NCI-H2107 (cell line): ENCODE data around the gene FGF14.

Experiments
- DNase-seq: peaks from one replicate; lab custom pipeline; 2025; lab: John Stamatoyannopoulos, UW

FGF14 gene

DNA sequence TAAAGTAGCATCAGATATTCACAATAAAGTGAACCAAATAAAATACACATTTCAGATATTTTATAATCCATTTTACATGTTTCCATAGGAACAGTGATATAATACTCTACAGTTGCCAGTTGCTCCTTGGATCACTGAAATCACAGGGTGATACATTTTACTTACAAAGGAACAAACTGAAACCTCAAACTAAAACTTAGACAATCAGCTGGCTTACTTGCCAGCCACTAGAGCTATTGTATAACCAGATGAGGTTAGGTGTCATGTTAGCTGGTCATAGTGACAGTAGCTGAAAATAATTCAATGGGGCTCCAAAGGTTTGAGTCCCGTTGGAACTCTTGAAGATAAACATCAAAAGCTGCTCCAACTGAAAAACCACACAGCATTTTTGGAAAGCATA is 674.7 kb downstream of the FGF14 start:
- no peak for DNase-seq

DNA sequence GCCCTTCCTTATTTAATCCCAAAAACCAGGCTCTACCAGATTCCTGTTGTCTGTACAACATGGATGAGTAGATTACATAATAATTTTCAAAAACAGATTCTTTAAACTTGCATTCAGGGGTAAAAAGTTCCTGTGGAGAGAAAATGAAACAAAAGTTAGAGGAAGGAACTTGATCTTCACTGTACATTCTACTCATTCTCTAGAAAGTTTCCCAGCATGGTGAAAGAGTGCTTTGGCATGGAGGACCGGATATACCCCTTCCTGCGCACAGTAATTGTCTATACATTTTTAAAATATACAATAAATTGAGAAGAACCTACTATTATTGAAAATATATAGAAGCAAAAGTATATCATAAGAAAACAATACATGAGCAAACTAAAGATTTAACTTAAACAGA is 675.2 kb downstream of the FGF14 start:
- no peak for DNase-seq

- no peak for DNase-seq
These were observed 683.4 kb downstream of the FGF14 start for GRCh38 chr13:101718496-101718895.

GRCh38 chr13:101717353-101717752 is 684.5 kb downstream of the FGF14 start:
- no peak for DNase-seq

GRCh38 chr13:101714195-101714594 is 687.7 kb downstream of the FGF14 start:
- no peak for DNase-seq

- DNase-seq: no peak
These were observed 689.9 kb downstream of the FGF14 start for GRCh38 chr13:101712026-101712348.

GRCh38 chr13:101711307-101712025 is 690.4 kb downstream of the FGF14 start:
- no peak for DNase-seq

GRCh38 chr13:101709952-101710351 is 691.9 kb downstream of the FGF14 start:
- no peak for DNase-seq

DNA sequence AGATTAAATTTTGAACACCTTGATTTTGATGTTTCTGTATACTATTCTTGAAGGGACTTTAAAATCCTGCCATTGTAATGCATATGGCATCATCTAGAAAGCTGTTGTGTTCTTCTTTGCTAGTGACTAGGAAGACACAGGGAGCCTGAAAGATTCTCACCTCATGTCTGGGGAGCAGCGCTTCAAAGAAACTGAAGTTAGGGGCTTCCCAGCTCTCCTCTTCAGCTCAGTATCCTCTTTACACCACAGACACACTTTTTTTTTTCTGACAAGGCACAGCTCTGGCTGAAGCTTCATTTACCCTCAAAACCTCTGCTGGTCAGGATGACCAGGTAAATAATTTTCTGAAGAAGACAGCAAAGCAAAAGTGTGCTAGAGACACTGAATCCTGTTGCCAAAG is 693.7 kb downstream of the FGF14 start:
- DNase-seq: no peak

DNA sequence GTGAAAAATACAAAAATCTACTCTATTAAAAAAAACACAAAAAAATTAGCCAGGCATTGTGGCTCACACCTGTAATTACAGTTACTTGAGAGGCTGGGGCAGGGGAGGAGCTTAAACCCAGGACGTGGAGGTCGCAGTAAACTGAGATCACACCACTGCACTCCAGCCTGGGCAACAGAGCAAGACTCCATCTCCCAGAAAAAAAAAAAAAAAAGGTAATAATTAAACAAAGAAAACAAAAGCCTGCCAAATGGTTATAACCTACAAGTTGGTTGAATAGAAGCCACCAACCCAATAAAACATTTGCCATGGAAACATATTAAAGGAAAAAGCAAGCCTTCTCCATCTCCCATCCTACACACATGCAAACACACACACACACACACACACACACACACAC is 694.2 kb downstream of the FGF14 start:
- DNase-seq: no peak

- peak; percentile 2 for DNase-seq
These were observed 695.2 kb downstream of the FGF14 start for GRCh38 chr13:101706651-101707050.

DNA sequence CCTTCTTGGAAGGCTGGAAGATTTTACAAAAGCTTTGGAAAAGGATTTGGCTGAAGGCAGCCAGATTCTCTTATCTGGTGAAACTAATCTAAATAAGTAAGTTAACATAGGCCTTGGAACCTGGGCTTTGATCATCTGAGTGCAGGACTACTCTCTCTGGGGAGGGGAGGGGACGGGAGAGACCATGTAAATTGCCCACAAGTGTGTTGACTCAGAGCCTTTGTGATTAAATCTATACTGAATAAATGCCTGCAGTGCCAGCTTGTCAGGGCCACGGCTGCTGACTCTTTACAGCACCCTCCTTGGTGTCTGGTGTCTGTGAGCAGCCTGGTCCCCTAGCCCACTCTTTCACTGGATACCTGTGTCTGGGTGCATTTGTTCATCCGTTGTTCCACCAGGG is 698.0 kb downstream of the FGF14 start:
- no peak for DNase-seq

- DNase-seq: no peak
These were observed 698.8 kb downstream of the FGF14 start for GRCh38 chr13:101703081-101703480.

DNA sequence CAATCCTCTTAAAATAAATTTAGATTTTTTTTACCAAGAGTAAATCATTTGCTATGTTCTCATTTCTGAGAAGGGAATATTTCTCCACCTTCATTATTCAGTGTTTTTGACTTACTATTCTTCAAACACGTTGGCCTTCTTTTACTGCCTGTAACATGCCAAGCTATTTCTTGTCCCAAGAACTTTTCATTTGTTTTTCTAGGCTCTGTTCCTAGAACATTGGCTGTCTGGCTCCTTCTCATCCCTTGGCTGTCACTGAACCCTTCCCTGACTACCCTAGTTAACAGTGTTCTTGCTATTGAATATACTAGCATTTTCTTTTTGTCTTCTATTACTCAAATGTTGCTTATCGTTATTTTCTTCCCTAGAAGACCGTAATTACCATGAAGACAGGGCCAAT is 701.2 kb downstream of the FGF14 start:
- DNase-seq: no peak

GRCh38 chr13:101698400-101698799 is 703.4 kb downstream of the FGF14 start:
- no peak for DNase-seq

GRCh38 chr13:101697745-101698144 is 704.1 kb downstream of the FGF14 start:
- no peak for DNase-seq

DNA sequence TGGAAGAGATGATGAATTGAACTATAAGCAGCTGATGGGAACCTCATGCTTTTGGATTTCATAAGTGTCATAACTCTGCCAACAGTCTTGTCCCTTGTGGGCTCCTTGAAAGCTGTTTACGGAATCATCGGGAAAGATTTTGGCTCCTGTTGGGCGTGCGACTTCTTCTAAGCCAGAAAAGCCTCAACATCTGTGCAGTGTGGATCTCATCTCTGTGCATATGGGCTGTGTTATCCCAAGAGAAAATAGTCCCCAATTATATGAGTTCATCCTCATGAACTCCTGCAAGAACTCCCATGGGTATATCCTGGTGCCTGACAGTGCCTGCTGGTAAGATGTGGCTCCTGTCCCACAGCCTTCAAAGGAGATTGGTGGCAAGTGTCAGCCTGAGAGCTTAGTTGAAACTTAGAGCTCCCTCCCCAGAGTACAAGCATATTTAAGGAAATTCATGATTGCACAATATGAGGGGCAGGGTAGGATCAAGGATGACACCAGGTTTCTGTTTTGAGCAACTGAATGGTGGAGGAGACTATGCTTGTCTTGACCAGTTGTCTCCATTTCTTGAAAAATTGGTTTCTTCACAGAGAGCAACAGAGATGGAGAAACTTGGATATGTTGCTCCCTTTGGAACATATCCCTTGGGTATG is 705.9 kb downstream of the FGF14 start:
- DNase-seq: no peak

- no peak for DNase-seq
These were observed 710.4 kb downstream of the FGF14 start for GRCh38 chr13:101691341-101691860.

- no peak for DNase-seq
These were observed 711.0 kb downstream of the FGF14 start for GRCh38 chr13:101690871-101691270.

DNA sequence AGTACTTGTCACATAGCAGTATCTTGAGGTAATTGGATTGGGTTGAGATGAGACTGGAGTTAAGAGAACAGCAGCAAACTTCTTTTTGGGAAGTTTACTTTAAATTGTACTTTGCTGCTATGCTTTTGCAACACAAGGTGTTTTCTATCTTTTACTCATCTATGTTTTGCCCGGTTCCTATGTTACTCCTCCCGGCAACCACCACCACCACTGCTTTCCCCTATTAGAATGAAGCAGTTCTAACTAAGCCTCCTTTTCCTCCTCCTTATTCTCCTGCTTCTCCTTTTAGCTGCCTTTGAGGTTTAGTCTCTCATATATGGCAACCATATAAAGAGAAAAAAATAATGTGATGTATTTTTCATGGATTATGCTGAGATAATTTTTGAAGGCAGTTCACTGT is 715.8 kb downstream of the FGF14 start:
- DNase-seq: no peak

DNA sequence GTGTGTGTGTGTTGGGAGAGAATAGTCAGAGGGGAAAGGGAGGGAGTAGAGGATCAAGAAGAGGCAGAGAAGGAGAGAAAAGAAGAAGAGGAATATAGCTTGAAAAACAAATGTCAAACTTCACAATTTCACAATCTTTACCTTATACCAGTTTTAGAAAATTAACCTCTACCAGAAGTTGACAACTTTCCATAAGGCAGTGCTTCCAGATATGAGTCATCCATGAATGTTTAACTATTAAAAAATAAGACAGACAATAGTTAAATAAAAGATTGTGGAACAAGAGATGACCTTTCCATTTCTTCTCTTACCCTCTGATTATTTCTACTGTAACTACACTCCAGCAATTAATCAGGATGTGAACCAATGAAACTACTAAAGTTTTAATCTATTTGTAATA is 720.0 kb downstream of the FGF14 start:
- no peak for DNase-seq

DNA sequence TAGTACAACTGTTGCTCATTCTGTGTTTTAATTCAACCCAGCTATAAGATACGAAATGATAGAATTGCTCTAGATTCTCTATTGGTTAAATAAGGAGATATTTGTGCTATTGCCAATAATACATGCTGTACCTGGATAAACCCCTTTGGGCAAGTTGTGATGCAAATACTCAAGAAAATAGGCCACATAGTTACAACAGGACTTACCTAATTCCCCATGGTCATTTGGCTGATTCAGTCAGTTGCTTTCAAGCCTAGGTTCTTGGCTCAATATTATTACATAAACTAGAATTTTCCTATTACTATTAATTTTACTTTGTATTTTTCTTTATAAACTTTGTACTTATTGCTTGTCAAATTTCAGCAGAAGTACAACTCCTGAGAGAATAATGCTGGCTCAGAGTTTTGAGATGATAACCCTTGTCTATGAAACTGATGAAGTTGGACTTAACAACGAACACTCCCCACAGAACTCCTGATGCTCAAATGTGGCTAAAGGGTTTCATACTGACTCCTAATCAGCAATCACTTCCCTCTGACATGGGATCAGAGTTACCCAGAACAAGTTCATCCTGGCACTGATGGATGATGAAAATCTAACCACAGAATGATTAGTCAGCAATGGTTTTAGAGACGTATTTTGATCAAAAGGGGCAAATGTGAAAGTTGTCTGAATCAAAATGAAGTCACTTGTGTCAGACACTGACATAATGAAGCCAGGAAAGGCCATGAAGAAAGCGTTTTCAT is 728.3 kb downstream of the FGF14 start:
- DNase-seq: no peak

DNA sequence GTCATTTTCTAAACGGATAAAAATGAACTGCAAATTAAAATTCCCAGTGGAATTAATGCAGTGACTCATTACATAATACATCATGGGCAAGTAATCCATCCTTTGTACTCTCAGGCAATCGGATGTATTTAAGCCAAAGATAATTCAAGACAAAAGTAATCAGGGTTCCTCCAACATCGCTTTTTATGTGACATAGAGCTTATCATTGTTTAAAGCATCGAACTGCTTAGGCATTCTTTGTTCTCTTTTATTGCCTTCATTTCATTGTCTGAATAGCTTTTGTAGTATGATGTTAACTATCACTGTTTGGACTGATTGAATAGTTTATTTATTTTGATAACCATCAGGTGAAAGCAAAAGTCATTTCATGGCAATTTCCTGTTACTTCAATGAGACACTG is 740.0 kb downstream of the FGF14 start:
- DNase-seq: no peak
